NCI-H1417 (cell line): Measurements from ENCODE around the gene BFSP1.

Experiments used
- DNase-seq, 3 experiments: peaks; one replicate each; lab custom pipeline; 2025; lab: John Stamatoyannopoulos, UW

Gene BFSP1

DNA sequence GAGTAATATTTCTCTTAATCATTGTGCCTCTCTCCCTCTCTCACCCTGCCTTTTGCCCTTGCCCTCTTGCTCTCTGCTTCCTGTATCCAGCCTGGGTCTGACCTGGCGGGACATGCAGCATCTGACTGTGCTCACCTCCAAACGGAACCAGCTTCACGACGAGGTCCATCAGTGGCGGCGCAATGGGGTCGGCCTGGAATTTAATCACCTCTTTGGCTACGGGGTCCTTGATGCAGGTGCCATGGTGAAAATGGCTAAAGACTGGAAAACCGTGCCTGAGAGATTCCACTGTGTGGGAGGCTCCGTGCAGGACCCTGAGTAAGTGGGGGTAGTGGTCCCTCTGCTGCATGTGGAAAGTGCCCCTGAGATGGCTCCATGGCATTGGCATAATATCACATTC is 65.9 kb downstream of the BFSP1 start:
- no peak for DNase-seq

DNA sequence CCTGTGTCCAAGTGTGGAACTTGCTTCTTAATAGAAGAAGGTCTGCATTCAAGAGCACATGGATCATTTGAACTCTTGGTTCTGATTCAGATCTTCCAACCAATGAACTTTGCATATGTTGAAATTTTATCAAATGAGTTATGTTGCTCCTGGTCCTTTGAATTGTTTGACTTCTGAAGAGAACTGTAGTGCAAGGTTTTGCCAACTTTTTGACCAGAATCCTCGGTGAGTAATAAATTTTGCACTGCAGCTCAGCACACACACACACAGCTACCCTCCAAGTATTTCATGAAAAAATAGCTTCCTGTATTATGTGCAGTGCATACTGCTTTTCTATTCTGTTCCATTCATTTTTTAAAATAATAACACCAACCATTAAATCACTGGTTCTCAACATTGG is 67.5 kb downstream of the BFSP1 start:
- DNase-seq: no peak

DNA sequence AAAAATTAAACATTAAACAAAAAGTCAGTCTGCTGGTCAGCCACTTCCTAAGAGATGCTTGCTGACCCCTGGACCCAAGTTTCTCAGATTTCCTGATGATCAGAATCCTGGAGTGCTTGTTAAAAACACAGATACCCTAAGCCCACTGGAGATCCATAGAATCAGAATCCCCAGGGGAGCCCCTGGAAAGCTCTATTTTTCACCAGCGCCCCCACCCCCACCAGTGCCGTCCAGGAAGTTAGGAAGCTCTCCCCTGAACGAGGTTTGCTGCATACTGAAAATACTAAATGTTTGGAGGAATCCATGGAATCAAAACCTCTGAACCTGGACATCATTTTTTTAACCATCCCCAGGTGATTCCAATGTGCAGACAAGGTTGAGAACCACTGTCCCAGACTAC is 69.2 kb downstream of the BFSP1 start:
- no peak for DNase-seq

DNA sequence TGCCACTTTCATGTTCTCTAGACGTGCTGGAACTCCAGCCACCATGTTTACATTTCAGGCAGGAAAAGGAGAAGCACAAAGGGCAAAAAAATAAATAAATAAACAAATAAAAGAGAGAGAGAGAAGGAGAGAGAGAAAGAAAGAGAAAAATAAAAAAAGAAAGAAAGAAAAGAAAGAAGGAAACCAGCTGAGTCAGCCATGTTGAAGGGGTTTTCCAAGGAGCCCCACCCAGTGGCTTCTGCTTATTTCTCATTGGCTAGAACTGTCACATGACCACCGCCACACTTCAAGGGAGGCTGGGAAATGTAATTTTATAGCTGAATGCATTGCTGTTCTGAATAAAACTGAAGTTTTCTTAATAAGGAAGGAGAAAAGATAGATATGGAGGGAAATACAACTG is 71.1 kb downstream of the BFSP1 start:
- DNase-seq: no peak

DNA sequence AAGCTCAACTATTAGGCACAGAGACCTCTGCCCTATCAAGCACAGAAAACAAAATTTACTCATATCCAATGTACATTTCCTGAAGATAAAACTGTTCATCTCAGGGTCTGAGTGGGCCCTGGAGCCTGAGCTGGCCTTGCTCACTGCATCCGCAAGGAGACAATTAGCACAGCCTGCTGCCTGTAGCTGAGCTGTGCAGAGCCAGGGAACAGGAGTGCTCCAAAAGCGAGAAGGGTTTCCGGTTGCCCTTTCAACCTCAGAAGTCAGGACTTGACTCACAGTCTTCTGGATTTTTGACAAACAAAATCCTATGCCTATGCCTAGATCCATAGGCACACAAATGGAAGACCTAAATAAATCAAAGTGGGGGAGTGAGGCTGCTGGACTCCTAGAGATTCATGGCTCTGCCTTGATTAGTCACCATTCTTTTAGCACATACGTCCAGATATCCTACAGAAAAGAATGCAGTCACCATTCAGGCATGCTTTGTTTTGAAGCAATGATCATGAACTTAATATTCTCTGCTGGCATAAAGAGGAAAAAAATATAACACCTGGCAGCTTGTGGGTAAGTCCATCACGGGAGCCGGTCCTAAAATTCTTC is 73.5 kb downstream of the BFSP1 start:
- no peak for DNase-seq

DNA sequence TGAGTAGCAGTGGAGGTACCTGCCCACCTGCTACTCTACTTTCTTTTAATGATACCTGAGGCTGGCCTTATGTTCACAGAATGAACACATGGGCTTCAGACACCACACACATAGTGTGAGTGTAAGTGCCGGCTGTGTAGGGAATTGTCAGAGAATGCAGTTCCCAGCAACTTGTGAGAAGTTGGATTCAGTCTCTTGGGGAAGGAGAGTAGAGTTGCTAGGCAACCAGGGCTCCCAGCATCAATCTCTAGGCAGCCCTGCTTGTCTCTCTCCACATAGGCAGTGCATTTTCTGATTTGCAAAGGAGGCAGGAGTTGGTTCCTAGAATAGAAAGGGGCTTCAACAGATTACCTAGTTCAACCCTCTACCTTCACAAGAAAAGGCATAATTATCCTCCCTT is 74.1 kb downstream of the BFSP1 start:
- peak in 1 of 3 experiments; percentile 18 for DNase-seq

DNA sequence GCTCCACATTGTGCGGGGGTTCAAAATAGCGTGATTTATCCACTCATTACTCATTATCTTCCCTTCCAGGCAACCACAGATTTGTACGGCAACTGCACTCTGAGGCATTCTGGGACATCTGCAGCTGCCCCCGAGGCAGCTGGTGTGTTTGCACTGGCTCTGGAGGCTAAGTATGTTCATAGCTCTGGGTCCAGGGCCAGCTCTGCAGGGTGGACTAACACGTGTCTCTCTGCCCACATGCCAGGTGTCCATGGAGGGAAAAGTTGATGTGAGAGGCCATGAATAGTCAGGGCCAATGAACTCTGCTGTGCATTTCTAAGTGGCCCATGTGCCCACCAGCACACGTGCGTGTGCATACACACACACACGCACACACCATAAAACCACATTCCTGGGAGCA is 74.9 kb downstream of the BFSP1 start:
- DNase-seq: peak in 1 of 3 experiments; percentile 18

DNA sequence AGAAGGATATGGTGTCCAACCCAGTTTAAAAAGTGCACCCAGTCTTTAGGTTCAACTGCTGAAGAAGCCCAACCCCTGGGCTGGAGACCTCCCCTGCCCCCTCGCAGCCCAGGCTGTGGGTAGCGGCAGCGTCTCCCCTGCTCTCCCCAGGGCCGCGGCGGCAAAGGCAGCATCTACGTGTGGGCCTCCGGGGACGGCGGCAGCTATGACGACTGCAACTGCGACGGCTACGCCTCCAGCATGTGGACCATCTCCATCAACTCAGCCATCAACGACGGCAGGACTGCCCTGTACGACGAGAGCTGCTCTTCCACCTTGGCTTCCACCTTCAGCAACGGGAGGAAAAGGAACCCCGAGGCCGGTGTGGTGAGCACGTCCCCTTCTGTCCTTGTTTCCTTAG is 77.6 kb downstream of the BFSP1 start:
- DNase-seq: no peak

DNA sequence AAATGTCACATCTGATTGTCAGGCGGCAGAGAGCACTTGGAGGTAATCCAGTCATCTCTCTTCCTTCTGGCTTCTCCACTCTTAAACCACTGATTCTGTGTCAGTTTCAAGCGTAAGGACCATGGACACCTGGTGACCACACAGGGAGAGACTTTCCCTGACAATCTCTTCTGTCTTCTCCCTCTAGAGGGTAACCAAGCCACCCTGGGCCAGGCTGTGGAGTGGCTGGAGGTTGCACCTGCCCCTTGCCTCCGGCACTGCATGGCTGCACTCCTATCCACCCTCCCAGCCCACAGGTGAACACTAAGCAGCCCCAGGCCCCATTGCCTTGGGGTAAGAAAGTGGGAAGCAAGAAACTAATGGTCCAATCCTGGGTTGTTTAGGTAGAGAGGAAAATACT is 78.7 kb downstream of the BFSP1 start:
- peak in 1 of 3 experiments; percentile 9 for DNase-seq

DNA sequence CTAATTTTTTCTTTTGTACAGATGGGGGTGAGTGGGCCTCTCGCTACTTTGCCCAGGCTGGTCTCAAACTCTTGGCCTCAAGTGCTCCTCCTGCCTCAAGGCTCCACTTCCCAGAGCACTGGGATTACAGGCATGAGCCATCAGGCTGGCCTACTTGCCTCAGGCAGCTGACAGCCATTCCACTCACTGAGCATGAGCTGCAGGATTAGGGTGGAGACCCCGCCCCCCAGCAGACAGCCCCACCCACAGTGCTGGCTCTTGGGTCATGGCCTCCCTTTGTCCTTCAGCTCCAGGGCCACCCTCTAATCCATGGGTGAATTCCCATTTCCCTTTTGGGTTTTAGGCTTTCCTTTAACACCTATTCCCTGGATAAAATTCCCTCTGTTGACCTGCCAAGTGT is 82.1 kb downstream of the BFSP1 start:
- no peak for DNase-seq

DNA sequence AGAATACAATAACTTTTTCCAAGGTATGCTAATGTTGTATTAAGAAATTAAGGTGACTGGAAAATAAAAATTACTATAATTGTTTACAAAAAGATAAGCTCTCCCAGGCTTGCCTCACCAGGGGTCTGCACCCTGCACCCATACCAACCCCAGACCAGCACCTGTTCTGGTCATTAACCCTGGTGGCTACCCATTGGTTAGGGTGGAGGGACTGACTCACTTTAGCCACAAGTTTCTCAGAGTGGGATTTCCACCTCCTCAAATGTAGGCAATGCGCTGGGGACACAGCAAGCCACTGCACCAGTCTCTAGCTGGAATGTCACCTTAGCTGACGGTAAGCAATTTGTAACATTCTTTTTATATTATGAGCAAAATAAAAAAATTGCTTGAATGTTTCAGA is 83.1 kb downstream of the BFSP1 start:
- DNase-seq: no peak

DNA sequence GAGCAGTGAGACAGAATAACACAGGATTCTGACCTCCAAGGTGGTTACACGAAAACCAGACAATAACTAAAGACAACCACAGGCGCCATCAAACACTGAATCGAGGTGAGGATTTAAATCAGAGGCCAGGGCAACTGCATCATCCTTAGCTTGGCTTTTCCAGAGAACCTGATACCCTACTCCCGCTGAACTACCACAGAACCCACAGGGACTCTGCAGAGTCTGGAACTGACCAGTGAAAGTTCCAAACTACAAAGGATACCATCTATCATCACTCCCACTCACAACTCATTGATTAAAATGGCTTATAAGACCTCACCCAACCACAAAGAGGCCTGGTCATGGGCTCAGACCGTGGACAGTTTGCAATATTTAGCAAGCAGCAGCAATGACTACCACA is 85.0 kb downstream of the BFSP1 start:
- no peak for DNase-seq

DNA sequence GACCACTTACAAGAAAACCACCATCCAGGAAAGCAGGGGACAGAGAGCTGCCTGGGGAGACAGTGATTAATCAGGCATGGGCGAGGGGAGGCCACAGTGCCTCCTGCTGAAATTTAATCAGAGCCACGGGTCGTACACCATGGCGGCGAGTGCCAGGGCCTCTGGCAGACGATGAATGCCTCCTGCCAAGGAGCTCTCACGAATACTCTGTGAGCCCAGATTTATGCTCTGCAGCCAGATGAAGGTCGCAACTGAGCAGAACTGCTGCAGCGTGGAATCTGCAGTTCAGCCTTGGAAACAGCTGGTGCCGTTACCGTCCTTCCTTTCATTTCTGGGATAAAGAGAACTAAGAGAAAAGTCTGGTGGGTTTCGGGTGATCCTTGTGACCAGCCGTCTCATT is 85.6 kb downstream of the BFSP1 start:
- DNase-seq: no peak

DNA sequence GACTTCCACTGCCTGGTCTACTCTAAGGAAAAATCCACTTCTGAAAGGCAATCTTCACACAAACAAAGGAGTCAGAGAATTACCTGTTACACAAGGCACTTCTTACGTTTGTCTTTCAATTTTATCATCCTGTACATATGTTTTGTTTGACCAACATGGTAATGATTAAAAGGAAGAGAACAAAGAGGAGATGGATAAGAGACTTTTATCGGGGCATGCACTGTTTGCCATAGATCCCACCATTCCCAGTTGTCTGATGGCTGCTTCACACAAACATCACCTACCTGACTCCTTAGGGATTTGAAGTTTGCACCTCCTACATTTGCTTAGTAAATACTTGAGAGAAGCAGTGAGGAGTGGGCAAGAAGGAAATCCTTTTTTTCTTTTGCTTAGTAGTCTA is 87.1 kb downstream of the BFSP1 start:
- DNase-seq: no peak
